Kidney glomerular epithelial cell (primary cell): ENCODE data around the gene CD80.
"Not testable (repeated sequence)": the region's sequence is repeated elsewhere in the genome, so short reads cannot be mapped to it uniquely, and the experiment has no call there.

ENCODE experiments used
- DNase-seq: peaks from one replicate; lab custom pipeline; 2025; lab: John Stamatoyannopoulos, UW

The CD80 gene

DNA sequence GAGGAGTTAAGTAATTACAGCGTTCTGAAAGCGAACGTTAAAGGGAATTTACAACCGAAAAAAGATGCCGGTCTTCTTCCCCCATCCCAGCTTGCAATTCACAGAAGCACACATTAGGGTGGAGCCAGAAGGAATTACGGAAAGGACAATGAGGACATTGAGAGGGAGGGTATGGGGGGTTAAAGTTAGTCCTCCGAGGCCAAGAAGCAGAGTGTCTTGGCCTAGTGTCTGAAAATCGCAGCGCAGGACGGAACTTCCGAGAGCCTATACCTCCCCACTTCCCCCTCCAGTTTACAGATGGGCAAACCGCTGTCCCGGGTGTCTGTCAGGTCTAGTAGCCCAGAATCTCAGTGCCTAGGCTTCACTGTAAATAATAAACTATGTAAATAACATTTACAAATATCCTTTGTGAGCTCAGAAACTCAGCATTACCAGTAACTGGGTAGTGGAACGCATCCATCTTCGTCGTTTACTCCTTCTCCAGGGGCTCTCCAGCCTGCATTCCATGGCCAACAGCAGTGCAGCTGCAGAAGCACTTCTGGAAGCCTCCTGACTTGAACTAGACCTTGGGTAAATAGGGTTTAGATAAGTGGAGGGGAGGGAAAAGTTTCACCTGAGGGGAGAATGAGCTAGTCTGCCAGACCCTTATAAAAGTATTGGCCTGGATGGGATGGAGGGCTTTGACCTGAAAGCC lies 20.8 kb upstream of the CD80 start:
- peak; percentile 47 for DNase-seq

GRCh38 chr3:119579366-119580066 lies 20.1 kb upstream of the CD80 start, which contains the start of gene ADPRH:
Gene ADPRH (plus strand): TSS chr3:119579492. CDS start chr3:119582170, 2,678 bp downstream.
- peak; percentile 74 for DNase-seq

- DNase-seq: no peak
These were observed 16.1 kb upstream of the CD80 start for GRCh38 chr3:119575507-119575906.

DNA sequence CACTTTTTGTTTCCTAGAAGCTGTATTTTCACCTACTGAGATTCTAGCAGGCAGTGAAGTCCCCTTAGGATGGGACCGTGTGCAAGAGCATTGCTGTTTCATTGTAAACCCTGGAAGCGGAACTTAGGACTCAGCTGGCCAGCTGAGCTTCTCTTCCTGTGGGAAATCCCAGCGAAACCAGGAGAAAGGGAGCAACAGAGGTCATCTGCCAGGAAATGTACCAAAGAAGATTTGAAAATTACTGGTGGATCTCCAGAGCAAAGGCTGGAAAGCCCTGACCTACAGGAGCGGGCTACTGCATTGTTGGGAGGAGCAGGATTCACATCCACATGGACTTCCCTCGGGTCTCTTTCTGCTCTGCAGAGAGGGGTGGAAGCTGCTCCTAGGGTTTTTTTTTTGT lies 12.3 kb upstream of the CD80 start:
- DNase-seq: no peak

- DNase-seq: no peak
These were observed 11.8 kb upstream of the CD80 start for GRCh38 chr3:119571230-119571629.

GRCh38 chr3:119570229-119570628 lies 10.8 kb upstream of the CD80 start:
- no peak for DNase-seq

DNA sequence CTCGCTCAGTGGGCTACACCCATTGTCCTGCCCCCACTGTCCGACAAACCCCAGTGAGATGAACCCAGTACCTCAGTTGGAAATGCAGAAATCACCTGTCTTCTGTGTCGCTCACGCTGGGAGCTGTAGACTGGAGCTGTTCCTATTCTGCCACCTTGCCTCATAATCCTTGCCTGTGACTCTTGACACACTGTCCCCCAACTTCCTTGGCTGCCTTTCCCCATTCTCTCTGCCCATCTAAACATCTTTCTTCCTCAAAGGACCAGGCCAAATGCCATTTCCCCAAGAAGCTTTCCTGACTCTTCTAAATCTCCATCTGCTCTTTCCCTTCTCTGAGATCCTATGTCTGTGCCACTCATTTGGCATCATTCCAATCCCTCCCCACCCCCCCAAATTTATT lies 9.7 kb upstream of the CD80 start:
- DNase-seq: no peak

DNA sequence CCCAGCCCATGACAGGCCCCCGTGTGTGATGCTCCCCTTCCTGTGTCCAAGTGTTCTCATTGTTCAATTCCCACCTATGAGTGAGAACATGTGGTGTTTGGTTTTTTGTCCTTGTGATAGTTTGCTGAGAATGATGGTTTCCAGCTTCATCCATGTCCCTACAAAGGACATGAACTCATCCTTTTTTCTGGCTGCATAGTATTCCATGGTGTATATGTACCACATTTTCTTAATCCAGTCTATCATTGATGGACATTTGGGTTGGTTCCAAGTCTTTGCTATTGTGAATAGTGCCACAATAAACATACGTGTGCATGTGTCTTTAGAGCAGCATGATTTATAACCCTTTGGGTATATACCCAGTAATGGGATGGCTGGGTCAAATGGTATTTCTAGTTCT lies 3.9 kb upstream of the CD80 start:
- not testable (repeated sequence) for DNase-seq

DNA sequence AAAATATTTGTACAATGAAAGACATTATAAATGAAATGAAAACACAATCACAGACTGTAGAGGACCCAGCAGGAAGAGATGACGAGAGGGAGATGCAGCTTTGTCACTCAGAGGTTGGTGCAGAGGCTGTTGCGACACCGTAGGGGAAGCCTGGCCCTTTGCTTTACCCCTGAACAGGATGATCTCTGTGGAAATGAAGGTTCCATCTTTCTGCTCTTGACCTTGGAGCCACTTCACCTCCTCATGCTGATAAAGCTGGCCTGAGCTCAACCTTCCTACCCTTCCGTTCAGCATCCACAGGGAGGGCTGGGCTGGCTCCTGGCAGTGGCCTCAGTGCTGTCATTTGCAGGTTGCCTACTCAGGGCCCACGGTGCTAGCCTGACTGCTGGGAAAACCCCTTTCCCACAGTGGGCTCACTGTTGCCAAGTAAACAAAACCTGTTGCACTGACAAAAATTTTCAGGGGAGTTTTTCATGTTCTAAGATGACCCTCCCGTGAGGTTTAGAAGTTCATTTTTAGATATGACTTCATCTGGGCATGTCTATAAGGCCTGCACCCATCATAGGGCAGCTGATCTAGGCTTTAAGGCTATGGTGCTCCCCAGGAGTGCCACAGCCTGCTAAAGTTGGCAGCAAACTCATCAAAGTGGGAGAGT lies 3.0 kb upstream of the CD80 start:
- DNase-seq: no peak

- no peak for DNase-seq
These were observed 746 bp upstream of the CD80 start for GRCh38 chr3:119560160-119560559.

GRCh38 chr3:119558626-119559317 lies 642 bp downstream of the CD80 start:
- no peak for DNase-seq

DNA sequence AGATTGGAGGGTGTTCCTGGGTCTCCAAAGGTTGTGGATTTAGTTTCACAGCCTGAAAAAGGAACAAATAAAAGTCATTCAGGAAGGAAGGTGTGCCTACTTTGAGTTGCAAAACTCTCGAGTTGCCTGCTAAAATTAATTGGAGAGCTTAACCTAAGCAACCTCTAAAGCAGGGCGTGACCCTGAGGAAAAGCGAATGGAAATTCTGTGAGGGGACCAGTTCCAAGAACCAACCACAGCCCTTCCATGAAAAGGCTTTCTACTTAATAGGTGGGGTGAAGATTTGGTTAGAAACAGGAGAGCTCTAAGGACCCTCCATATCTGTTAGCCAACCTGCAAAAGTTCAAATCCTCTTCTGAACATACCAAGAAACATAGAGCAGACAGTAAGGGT lies 1.5 kb downstream of the CD80 start:
- no peak for DNase-seq

- no peak for DNase-seq
These were observed 2.1 kb downstream of the CD80 start for GRCh38 chr3:119557192-119557876.

DNA sequence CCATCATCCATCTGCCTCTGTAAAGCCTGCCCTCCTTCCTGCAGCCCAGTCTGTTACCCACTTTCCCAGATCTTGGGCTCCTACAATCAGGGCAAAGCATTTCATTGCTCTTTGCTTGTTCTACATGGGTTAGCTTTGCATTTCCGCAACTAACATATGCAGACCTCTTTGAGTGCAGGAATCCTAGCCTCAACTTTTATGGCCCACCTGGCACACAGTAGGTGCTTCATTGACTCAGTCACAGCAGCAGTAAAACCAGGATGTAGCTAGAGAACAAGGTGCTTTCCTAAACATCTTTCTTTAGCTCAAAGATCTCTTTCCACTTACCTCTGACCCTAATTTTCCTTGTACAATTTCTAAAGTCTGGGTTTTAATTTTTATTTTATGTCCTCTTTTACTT lies 3.5 kb downstream of the CD80 start:
- no peak for DNase-seq

- no peak for DNase-seq
These were observed 4.1 kb downstream of the CD80 start for GRCh38 chr3:119555309-119555735.

DNA sequence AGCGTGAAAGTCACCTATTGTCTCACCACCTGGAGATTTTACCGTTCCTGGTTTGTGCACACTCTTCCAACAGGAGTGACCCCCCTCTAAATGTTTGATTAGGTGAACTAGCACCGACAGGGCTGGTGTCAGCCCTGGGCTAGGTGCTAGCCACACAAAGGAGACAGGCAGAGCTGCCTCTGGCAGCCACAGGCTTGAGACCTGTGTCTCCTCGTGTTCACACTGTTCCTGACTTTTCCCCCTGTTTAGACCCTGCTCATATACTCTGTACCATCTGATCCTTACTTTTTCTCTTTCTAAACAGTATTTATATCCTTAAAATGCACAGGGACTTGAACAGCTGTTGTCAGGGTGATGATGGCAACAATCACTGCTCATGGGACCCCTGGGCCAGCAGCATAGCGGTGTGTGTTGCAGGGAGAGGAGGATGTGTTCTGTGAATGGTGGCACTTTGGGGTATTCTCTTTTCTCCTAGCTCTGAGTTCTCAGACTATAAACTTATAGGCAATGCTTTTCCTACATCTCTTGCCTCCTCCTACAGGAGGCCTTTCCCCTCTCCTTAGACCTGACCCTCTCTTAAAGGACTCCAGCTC lies 5.5 kb downstream of the CD80 start:
- DNase-seq: no peak

DNA sequence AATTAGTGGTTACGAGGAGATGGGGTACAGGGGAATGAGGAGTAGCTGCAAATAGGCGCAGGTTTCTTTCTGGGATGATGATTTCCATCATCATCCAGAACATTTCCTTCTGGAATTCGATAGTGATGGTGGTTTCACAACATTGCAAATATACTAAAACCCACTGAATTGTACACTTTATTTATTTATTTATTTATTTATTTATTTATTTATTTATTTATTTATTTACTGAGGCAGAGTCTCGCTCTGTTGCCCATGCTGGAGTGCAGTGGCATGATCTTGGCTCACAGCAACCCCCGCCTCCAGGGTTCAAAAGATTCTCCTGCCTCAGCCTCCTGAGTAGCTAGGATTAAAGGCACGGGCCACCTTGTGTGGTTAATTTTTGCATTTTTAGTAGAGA lies 6.5 kb downstream of the CD80 start:
- DNase-seq: not testable (repeated sequence)

DNA sequence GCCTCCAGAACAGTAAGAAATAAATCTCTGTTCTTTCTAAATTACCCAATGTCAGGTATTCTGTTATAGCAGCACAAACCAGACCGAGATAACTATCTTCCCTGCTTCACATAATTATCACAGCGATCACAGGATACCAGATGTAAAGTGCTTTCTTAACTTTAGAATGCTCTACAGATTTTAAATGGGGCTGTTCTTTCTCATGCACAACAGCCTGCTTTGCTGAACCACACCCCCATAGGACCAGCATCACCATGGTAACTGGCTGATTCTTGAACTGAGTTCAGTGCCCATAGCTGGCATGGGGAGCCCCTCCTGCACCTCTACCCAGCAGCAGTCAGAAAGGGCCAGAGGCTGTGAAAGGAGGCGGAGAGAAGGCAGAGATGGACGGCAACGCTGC lies 7.8 kb downstream of the CD80 start:
- no peak for DNase-seq

GRCh38 chr3:119550192-119550910 lies 9.1 kb downstream of the CD80 start:
- no peak for DNase-seq

GRCh38 chr3:119548341-119548740 lies 11.1 kb downstream of the CD80 start:
- DNase-seq: no peak

GRCh38 chr3:119547227-119547626 lies 12.2 kb downstream of the CD80 start:
- no peak for DNase-seq
